Inflammatory macrophage treated with lipopolysaccharide for 4 hours (primary cell): Measurements from ENCODE around the gene ADIPOR2.
A peak's percentile ranks its signal among the peaks of the same experiment; 100 is the strongest.
"Not testable (repeated sequence)": the region's sequence is repeated elsewhere in the genome, so short reads cannot be mapped to it uniquely, and the experiment has no call there.

Experiments
- DNase-seq: peaks from one replicate; pipeline ENCODE4 v3.0.0-alpha.2; 2020

ADIPOR2 gene

DNA sequence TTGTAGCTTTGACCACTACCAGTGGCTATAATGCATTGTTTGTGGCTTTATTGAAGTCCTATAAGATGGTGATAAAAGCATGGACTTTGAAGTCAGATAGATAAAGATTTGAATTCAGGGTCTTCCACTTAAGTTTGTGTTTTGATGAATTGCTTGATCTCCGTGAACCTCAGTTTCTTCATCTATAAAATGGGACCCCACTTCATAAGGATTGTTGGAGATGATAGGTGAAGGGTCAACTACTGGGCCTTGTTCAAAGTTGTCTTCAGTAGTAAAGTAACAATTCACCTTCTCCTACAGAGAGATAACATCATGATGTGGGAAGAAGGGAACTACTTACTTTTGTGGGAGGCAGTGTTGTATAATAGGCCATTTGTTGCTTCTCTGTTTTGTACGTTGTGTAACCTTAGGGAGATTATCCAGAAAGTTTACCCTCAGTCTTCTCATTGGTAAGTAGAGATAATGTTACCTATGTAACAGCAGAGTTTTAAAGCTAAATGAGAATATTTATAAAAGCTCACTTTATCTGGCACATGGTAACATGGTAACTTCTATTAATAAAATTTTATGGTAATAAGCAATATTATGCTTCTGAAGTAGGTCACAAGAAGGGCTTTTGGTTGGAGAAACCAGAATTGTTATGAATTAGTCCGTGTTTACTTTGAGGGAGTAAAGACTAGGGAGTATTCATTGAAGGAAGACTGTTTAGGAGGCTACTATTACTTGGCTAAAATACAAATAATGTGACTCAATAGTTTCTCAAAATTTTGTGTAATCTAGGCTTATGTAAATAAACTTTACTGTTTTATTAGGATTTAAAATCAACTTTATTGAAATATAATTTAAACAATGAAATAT lies 15.1 kb downstream of the ADIPOR2 start:
- DNase-seq, result peak; percentile 53

DNA sequence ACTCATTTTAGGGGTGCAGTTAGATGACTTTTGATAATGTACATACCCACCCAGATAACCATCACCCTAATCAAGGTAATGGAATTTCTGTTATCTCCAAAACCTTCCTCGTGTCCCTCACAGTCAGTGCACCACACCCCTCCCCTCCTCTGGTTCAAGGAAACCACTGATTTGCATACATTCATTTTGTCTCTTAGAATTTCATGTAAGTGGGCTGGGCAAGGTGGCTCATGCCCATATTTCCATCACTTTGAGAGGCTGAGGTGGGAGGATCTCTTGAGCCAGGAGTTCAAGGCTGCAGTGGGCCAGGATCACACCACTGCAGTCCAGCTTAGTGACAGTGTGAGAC lies 15.7 kb downstream of the ADIPOR2 start:
- DNase-seq, result peak; percentile 15

DNA sequence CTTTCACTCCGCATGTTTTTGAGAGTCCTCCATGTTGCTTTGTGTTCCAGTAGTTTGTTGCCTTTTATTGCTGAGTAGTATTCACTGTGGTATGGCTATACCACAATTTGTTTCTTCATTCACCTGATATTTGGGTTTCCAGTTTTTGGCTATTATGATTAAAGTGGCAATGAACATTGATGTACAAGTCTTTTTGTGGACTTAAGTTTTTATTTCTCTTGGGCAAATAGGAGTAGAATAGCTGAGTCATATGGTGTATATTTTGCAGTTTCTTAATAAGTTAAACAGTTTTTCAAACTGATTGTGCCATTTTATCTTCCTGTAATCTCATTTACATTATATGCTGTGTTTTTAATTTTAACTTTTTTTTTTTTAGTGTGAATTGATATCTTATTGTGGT lies 16.2 kb downstream of the ADIPOR2 start:
- no peak for DNase-seq

DNA sequence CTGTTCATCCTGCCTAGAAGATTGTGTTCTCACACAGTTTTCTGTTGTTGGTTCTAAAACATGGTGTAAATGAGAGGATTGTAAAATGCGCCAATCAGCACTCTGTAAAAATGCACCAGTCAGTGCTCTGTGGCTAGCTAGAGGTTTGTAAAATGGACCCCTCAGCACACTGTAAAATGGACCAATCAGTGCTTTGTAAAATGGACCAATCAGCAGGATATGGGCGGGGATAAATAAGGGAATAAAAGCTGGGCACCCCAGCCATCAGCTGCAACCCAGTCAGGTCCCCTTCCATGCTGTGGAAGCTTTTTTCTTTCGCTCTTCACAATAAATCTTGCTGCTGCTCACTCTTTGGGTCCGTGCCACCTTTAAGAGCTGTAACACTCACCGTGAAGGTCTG lies 19.1 kb downstream of the ADIPOR2 start:
- not testable (repeated sequence) for DNase-seq

DNA sequence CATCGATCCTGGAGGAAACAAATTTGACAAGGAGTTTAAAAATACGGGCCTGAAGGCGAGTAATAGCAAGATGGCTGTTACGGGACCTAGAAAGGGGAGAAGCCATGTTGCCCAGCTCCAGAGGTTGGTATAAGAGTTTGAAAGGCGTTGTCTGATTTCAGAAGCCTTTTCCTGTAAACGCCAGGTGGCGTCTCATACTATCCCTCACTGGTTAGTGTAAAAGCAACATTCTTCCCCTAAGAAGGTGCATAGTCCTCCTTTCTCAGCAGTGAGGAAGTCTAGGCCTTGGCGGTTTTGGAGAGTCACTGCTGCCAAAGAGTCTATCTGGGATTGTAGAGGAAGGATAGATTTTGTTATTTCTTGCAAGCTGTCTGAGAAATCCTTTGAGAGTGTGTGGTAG lies 20.0 kb downstream of the ADIPOR2 start:
- not testable (repeated sequence) for DNase-seq

DNA sequence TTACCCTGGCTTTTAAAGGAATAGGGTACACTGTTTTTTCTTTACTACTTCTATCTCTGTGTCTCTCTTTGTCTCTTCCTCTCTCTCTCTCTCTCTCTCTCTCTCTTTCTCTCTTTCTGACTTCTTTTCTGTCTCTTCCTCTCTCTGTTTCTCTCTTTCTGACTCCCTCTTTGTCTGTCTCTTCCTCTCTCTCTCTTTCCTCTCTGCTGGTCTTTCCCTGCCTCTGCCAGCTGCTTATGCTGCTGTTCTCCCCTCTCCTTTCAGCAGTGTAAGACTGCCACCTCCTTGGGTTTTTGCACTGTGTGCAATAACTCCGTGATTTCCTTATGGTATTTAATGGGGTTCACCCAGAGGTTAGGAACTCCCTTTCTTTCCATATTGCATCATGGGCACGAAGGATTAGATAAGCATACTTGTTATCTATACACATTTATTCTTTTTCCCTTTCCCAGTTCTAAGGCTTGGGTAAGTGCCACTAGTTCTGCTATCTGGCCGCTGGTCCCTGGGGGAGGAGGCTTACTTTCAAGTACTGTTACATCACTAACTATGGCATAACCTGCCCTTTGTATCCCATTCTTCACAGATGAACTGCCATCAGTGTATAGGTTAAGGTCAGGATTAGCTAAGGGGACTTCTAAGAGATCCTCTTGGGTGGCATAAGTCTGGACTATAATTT lies 20.8 kb downstream of the ADIPOR2 start:
- peak; percentile 75 for DNase-seq

DNA sequence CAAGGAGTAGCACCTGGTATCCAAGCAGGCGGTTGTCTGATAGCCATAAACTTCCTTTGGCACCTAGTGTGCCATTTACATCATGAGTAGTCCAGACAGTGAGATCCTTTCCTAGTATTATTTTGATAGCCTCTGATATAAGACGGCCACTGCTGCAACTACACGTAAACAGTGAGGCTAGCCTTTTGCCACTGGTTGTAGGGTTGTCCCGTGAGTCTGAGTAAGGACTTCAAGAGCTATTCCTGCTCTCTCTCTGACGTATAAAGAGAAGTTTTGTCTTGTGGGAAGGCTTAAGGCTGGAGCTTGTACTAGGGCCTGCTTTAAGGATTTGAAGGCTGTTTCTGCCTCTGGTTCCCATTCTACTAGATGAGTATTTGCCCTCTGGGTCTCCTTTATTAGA lies 21.4 kb downstream of the ADIPOR2 start:
- not testable (repeated sequence) for DNase-seq

DNA sequence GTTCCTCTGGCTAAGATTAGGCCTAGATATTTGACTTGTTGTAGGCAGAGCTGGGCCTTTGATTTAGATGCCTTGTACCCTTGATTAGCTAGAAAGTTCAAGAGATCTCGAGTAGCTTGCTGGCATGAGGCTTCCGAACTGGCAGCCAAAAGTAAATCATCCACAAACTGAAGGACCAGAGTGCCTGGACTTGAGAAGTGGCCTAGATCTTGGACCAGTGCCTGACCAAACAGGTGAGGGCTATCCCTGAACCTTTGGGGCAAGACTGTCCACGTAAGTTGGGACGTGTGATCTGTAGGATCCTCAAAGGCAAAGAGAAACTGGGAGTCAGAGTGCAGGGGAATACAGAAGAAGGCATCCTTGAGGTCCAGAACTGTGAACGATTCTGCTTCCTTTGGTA lies 22.0 kb downstream of the ADIPOR2 start:
- DNase-seq, result not testable (repeated sequence)

DNA sequence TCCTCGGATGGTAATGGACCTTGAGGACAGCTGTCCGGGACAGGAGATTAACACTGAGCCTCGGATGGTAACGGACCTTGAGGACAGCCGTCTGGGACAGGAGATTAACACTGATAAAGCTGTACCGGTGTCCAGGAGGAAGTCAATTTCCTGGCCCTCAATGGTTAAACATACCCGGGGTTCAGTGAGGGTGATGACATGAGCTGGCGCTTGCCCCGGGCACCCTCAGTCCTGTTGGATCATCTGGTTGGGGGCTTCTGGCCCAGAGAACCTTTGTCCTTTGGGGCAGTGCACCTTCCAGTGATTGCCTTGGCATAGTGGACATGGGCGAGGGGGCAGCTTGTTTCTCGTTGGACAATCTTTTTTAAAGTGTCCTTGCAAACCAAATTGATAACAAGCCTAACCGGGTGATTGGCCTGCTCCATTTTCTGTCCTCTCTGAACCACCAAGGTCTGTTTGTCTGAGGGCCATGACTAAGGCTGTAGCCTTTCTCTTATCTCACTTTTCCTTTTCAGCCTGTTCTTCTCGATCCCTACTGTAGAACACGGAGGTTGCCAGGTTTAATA lies 23.0 kb downstream of the ADIPOR2 start:
- DNase-seq, result not testable (repeated sequence)

DNA sequence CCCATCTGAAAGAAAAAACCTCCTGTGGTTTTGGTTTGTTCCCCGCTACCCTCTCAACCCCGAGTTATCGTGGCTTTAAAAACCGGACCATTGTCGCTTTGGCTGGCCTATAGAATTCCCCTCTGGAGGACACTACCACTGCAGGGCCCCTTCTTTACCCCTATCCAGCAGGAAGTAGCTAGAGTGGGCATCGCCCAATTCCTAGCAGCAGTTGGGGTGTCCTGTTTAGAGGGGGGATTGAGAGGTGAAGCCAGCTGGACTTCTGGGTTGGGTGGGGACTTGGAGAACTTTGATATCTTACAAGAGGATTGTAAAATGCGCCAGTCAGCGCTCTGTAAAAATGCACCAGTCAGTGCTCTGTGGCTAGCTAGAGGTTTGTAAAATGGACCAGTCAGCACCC lies 24.6 kb downstream of the ADIPOR2 start:
- DNase-seq, result not testable (repeated sequence)

DNA sequence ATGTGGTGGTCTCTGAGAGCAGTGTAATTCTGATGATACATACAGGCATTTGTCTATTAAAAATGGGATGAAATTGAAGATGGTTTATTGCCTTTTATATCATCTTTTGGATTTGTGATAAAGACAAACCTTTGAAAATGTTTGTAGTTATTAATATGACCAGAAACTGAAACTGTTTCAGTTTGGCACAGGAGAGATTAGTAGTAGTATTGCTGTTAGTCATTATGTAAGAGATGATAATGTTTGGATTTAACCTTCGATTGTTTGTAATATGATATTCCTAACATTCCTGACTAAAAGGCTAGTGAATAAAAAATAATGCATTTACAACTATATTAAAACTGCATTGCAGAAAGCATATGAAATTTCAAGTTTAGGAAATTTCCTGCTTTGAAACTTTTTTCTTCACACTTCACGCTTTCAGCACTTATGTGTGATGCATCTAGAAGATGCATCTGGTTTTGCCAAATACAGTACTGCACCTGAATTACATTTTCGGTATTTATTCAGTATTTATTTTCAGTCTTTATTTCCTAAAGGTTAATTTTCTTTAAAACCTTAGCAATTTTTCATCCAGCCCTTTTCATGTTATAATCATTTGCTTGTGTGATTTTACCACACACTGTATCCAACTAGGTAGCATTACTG lies 25.5 kb downstream of the ADIPOR2 start:
- no peak for DNase-seq

DNA sequence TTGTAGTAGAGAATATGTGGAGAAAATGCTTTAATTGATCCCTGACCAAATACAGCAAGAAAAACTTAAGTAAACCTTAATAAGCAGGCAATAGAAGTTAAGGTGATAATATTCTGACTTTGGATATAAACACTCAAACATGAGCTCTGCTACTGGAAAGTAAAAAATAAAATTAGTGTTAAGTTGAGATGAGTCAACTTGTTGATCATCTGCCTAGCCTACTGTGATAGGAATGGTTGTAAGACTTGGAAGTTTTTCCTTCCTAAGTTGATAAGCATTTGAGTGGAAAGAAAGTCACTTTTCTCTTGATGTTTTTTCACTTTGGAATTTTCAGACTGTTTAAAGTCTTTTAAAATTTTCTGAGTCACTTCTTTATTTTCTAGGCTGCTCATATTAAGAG lies 26.0 kb downstream of the ADIPOR2 start:
- no peak for DNase-seq

DNA sequence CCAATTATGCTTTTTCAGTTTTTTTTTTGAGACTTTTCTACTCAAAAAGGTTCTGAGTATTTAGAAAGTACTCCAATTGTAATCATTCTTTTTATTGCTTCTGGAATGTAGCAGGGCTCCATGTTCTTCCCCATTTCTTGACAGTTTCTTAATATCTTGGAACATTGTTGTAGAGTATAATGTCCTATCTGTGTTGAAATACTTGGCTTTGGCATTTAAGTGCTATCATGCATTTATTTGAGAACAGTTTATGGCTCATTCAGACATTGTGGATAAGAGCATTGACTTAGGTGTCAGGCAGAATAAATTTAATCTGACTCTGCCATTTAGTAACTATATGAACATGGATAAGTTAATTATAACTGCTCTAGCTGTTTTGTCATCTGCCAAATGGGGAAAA lies 28.3 kb downstream of the ADIPOR2 start:
- DNase-seq, result peak; percentile 6

DNA sequence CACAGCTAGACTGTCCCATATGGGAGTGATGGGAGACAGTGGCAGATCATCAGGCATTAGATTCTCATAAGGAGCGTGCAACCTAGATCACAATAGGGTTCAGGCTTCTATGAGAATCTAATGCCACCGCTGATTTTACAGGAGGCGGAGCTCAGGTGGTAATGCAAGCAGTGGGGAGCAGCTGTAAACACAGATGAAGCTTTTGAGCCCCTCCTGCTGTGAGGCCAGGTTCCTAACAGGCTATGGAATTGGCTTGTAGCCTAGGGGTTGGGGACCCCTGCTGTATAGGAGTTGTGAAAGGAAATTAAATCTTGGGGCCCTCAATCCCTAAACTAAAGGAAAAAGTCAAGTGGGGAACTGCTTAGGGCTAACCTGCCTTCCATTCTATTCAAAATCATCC lies 29.6 kb downstream of the ADIPOR2 start:
- no peak for DNase-seq

DNA sequence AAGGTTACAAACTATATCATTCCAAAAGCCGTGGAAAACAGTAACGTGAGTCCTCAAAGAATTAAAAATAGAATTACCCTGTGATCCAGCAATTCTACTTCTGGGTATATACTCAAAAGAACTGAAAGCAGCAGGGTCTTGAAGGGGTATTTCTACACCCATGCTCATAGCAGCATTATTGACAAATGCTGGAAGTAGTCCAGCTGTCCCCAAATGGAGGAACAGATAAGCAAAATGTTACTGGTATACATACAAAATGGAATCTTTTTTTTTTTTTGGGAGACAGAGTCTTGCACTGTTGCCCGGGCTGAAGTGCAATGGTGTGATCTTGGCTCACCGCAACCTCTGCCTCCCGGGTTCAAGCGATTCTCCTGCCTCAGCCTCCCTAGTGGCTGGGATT lies 32.9 kb downstream of the ADIPOR2 start:
- no peak for DNase-seq

DNA sequence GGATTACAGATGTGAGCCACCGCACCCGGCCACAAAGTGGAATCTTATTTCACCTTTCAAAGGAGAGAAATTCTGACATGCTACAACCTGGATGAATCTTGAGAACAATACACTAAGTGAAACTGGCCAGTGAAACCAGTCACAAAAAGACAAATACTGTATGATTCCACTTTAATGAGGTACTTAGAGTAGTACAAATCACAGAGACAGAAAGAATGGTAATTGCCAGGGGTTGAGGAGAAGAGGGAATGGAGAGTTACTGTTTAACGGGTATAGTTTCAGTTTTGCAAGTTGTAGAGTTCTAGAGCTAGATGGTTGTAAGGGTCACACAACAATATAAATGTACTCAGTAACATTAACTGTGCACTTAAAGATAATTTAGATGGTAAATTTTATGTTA lies 33.4 kb downstream of the ADIPOR2 start:
- no peak for DNase-seq

DNA sequence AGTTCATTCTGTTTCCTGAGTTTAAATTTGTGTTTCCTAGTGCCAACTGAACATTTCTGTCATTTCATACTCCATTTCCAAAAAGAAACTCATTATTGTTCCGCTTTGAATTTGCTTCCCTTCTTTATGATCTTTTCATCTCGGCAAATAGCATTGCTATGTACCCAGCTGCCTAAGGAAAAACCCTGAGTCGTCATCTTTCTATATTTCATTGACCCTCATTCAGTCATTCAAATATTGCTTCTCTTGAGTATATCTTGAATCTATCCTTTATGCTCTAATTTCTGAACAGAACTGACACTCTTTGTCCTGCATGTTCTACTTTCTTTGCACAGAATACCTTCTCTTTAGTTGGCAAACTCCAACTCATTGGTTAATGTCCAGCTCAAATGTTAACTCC lies 35.9 kb downstream of the ADIPOR2 start:
- DNase-seq, result peak; percentile 11

DNA sequence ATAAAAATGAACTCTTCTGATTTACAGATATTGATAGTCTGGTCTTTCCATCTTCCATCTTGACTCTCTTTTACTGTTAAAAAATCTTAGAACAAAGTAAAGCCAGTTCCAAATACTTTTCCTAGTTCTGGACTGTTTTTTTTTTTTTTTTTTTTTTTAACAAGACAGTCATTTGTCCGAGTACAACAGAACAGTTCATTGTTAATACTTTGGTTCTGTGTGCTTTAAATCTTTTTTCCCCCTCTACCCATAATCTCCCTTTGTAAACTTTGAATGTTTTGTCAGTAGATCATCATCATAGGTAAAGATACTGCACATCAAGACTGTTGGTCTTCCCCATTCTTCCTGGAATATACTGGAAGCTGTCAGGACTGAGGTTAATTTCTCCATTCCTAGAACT lies 38.0 kb downstream of the ADIPOR2 start:
- no peak for DNase-seq

DNA sequence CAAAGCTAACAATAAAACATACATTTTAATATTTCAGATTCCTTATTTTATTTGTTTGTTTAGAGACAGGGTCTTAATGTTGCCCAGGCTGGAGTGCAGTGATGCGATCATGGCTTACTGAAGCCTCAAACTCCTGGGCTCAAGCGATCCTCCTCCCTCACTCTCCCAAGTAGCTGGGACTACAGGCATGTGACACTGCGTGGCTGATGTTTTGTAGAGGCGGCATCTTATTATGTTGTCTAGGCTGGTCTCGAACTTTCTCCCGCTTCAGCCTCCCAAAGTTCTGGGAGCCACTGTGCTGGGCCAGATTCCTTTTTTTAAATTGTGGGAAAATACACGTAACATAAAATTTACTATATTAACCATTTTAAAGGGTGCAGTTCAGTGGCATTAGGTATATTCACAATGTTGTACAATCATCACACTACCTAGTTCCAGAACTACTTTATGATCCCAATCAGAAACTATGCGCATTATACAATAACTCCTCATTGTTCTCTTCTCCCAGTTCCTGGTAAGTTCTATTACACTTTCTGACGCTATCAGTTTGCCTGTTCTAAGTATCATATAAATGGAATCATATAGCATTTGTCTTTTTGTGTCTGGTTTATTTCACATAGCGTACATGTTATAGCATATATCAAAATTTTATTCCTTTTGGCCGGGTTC lies 40.3 kb downstream of the ADIPOR2 start:
- DNase-seq, result no peak

DNA sequence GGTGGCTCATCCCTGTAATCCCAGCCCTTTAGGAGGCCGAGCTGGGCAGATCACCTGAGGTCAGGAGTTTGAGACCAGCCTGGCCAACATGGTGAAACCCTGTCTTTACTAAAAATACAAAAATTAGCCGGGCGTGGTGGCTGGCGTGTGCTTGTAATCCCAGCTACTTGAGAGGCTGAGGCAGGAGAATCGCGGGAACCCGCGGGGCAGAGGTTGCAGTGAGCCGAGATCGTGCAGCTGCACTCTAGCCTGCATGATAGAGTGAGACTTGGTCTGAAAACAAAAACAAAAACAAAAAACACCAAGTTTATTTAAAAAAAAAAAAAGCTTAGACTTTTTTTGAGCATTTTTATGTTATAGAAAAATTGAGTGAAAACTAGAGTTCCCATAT lies 40.8 kb downstream of the ADIPOR2 start:
- not testable (repeated sequence) for DNase-seq

DNA sequence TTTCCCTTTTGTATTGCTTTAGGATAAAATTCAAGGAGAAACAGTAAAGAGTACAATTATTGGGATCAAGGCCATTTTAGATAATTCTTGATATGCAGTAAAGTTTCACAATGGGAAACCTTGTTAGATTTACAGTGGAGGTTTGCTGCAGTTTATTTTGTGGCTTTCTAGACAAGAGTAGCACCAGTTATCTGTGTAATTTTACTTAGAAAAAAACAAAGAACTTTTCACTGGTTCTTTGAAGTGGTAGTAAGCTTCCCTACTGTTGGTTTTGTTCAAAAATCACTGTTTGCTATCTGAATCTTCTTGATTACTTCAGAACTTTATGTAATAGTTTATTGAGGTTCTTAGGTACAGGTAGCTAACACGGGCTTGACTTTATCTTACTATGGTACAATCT lies 42.0 kb downstream of the ADIPOR2 start:
- DNase-seq, result no peak

DNA sequence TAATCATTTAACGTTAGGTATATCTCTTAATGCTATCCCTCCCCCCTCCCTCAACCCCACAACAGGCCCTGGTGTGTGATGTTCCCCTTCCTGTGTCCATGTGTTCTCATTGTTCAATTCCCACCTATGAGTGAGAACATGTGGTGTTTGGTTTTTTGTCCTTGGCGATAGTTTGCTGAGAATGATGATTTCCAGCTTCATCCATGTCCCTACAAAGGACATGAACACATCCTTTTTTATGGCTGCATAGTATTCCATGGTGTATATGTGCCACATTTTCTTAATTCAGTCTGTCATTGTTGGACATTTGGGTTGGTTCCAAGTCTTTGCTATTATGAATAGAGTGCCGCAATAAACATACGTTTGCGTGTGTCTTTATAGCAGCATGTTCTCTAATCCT lies 42.8 kb downstream of the ADIPOR2 start:
- not testable (repeated sequence) for DNase-seq

DNA sequence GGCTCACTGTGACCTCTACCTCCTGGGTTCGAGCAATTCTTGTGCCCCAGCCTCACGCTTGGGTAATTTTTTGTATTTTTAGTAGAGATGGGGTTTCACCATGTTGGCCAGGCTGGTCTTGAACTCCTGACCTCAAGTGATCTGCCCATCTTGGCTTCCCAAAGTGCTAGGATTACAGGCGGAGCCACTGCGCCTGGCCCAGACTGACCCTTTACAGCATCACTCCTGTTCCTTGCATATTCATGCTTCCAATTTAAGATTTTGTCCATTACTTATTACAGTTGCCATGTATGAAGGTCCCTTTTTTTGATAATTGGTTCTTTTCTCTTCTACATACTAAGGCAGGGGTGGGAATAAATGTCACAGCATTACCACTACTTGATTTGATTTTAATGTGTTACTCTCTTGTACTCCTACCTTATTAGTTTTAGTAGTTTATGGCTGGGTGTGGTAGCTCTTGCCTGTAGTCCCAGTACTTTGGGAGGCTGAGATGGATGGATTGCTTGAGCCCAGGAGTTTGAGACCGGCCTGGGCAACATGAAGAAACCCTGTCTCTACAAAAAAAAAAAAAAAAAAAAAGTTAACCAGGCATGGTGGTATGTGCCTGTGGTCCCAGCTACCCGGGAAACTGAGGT lies 46.9 kb downstream of the ADIPOR2 start:
- no peak for DNase-seq
